H1 (cell line): Measurements from ENCODE around the gene RASSF4. TPM values are rescaled to one million over a fixed set of nuclear protein-coding genes. Genes with fewer than 3 reads are reported as not detected.

Experiments
- CTCF ChIA-PET: fragments of 300-600 bp; sonication (Branson Sonifier 250); formaldehyde crosslinking; loops from one replicate; lab custom pipeline; 2021; ENCODE audit not compliant: partially characterized antibody; lab: Charles Lee
- POLR2A ChIA-PET: fragments of 300-600 bp; sonication (Branson Sonifier 250); formaldehyde crosslinking; loops from one replicate; lab custom pipeline; 2021; ENCODE audit warnings: inconsistent platforms; ENCODE audit not compliant: partially characterized antibody; lab: Charles Lee
- DNase-seq, 2 experiments: peaks; one replicate each; pipeline versions ENCODE4 v3.0.0 to v3.0.0-alpha.2; 2010 to 2022; ENCODE audit warnings: low spot score in 2 of 2, low read depth in 1 of 2, mixed read lengths in 1 of 2
- FAIRE-seq: peaks from 2 replicates; lab custom pipeline; 2011; peaks lifted over from hg19 to GRCh38; lab: Jason Lieb, UNC
- H2AFZ ChIP-seq: 2 replicates; pipeline ENCODE4 v1.8.1; 2012; ENCODE audit warnings: low read length, inconsistent platforms
- H2AK5ac ChIP-seq: 2 replicates; pipeline ENCODE4 v1.6.1; 2013; ENCODE audit warnings: low read depth, low read length
- H2BK120ac ChIP-seq: replicated peaks from 2 replicates; pipeline ENCODE3; 2013; ENCODE audit warnings: low read depth, low read length, inconsistent platforms
- H2BK12ac ChIP-seq: 2 replicates; pipeline ENCODE4 v1.6.1; 2013; ENCODE audit warnings: low read depth, low read length
- H2BK15ac ChIP-seq: 2 replicates; pipeline ENCODE4 v1.6.1; 2013; ENCODE audit warnings: low read length
- H2BK20ac ChIP-seq: 2 replicates; pipeline ENCODE4 v1.6.1; 2013; ENCODE audit warnings: low read length
- H2BK5ac ChIP-seq: 2 replicates; pipeline ENCODE4 v1.6.1; 2013; ENCODE audit warnings: low read depth, low read length
- H3K14ac ChIP-seq: 2 replicates; pipeline ENCODE4 v1.6.1; 2013; ENCODE audit warnings: inconsistent platforms; ENCODE audit not compliant: insufficient read length
- H3K18ac ChIP-seq: 2 replicates; pipeline ENCODE4 v1.6.1; 2013; ENCODE audit warnings: low read length; ENCODE audit errors: extremely low read depth
- H3K23ac ChIP-seq: 2 replicates; pipeline ENCODE4 v1.6.1; 2013; ENCODE audit warnings: inconsistent platforms; ENCODE audit not compliant: insufficient read length
- H3K23me2 ChIP-seq: 2 replicates; pipeline ENCODE4 v1.6.1; 2013; ENCODE audit warnings: low read depth, low read length
- H3K27ac ChIP-seq: 2 replicates; pipeline ENCODE4 v1.6.1; 2011; ENCODE audit warnings: low read depth, low read length, inconsistent platforms
- H3K27me3 ChIP-seq, 4 experiments: replicated peaks in 1 of 4; 1 replicate in 1 of 4; 2 replicates in 3 of 4; pipeline versions ENCODE4 v1.6.1 to v1.8.1; 2011 to 2013; ENCODE audit warnings: low read length in 3 of 4, mild to moderate bottlenecking in 3 of 4, inconsistent platforms in 2 of 4, mixed read lengths in 2 of 4, moderate library complexity in 1 of 4; ENCODE audit not compliant: control insufficient read depth in 3 of 4, insufficient read depth in 3 of 4; ENCODE audit errors: extremely low read depth in 1 of 4
- H3K36me3 ChIP-seq, 4 experiments: 2 replicates each; pipeline versions ENCODE4 v1.6.1 to v1.8.1; 2011 to 2013; ENCODE audit warnings: mild to moderate bottlenecking in 4 of 4, low read length in 3 of 4, moderate library complexity in 2 of 4, control low read depth in 1 of 4, inconsistent platforms in 1 of 4; ENCODE audit not compliant: insufficient read depth in 4 of 4, control insufficient read depth in 2 of 4
- H3K4ac ChIP-seq: replicated peaks from 2 replicates; pipeline ENCODE3; 2013; ENCODE audit warnings: low read length, low read depth, mixed read lengths, inconsistent platforms; ENCODE audit not compliant: insufficient read length
- H3K4me1 ChIP-seq, 4 experiments: replicated peaks in 1 of 4; 1 replicate in 1 of 4; 2 replicates in 3 of 4; pipeline versions ENCODE4 v1.6.1 to v1.8.1; 2011 to 2013; ENCODE audit warnings: low read length in 3 of 4, inconsistent platforms in 2 of 4, mixed read lengths in 1 of 4; ENCODE audit not compliant: insufficient read depth in 4 of 4, control insufficient read depth in 3 of 4
- H3K4me2 ChIP-seq, 2 experiments: 2 replicates each; pipeline versions ENCODE4 v1.6.1 to v1.8.1; 2011 to 2013; ENCODE audit warnings: low read depth in 2 of 2, low read length in 2 of 2, control low read depth in 1 of 2, inconsistent platforms in 1 of 2, mild to moderate bottlenecking in 1 of 2; ENCODE audit not compliant: insufficient read depth in 1 of 2
- H3K4me3 ChIP-seq, 4 experiments: fragments of 200-600, 300-600 bp in 1 of 4; sonication (generic), shearing (Covaris generic), sonication (Bioruptor Twin) in 1 of 4; 2 replicates each; pipeline versions ENCODE4 v1.5.1 to v1.8.1; 2011 to 2016; ENCODE audit warnings: low read length in 4 of 4, low read depth in 3 of 4, control low read depth in 2 of 4, inconsistent platforms in 2 of 4, mild to moderate bottlenecking in 2 of 4, mixed read lengths in 1 of 4, moderate library complexity in 1 of 4; ENCODE audit not compliant: insufficient read depth in 2 of 4; ENCODE audit errors: extremely low read depth in 1 of 4
- H3K56ac ChIP-seq: replicated peaks from 2 replicates; pipeline ENCODE3; 2013; ENCODE audit warnings: low read depth, mild to moderate bottlenecking, mixed read lengths, low read length, inconsistent platforms; ENCODE audit not compliant: insufficient read length
- H3K79me1 ChIP-seq: 2 replicates; pipeline ENCODE4 v1.6.1; 2013; ENCODE audit warnings: low read depth, low read length, control low read depth
- H3K79me2 ChIP-seq, 2 experiments: 2 replicates each; pipeline versions ENCODE4 v1.6.1 to v1.8.1; 2012 to 2013; ENCODE audit warnings: low read length in 2 of 2, mild to moderate bottlenecking in 2 of 2, inconsistent platforms in 1 of 2; ENCODE audit not compliant: insufficient read depth in 2 of 2, control insufficient read depth in 1 of 2
- H3K9ac ChIP-seq, 4 experiments: replicated peaks in 1 of 4; 1 replicate in 1 of 4; 2 replicates in 3 of 4; pipeline versions ENCODE4 v1.6.1 to v1.8.1; 2011 to 2013; ENCODE audit warnings: low read depth in 3 of 4, low read length in 3 of 4, control low read depth in 2 of 4, mild to moderate bottlenecking in 2 of 4, moderate library complexity in 2 of 4, inconsistent platforms in 1 of 4; ENCODE audit errors: extremely low read depth in 1 of 4
- H3K9me3 ChIP-seq, 2 experiments: 2 replicates each; pipeline versions ENCODE4 v1.6.1 to v1.8.1; 2012 to 2013; ENCODE audit warnings: mild to moderate bottlenecking in 2 of 2, moderate library complexity in 2 of 2, control low read depth in 1 of 2, inconsistent platforms in 1 of 2, low read depth in 1 of 2, low read length in 1 of 2, mixed read lengths in 1 of 2; ENCODE audit not compliant: insufficient read depth in 2 of 2
- H4K20me1 ChIP-seq, 2 experiments: replicated peaks in 1 of 2; 2 replicates each; pipeline versions ENCODE3 to v1.8.1; 2011 to 2013; ENCODE audit warnings: inconsistent platforms in 2 of 2, low read length in 2 of 2, mild to moderate bottlenecking in 1 of 2; ENCODE audit not compliant: insufficient read depth in 2 of 2, control insufficient read depth in 1 of 2
- H4K5ac ChIP-seq: 2 replicates; pipeline ENCODE4 v1.6.1; 2013; ENCODE audit warnings: low read length, low read depth, mixed read lengths, inconsistent platforms; ENCODE audit not compliant: insufficient read length
- H4K8ac ChIP-seq: 2 replicates; pipeline ENCODE4 v1.8.0; 2013; ENCODE audit warnings: mild to moderate bottlenecking, moderate library complexity, low read length, inconsistent platforms; ENCODE audit not compliant: insufficient read depth; ENCODE audit errors: extremely low read depth
- H4K91ac ChIP-seq: replicated peaks from 2 replicates; pipeline ENCODE3; 2013; ENCODE audit warnings: low read length, mixed read lengths, inconsistent platforms; ENCODE audit not compliant: insufficient read length
- BRCA1 ChIP-seq: IDR thresholded peaks from 2 replicates; pipeline ENCODE4 v1.6.1; 2012; ENCODE audit warnings: low read depth, low read length, improper control_type of control experiment
- GABPA ChIP-seq: IDR thresholded peaks from 2 replicates; pipeline ENCODE4 v1.6.1; 2011; ENCODE audit warnings: mild to moderate bottlenecking, low read length, moderate library complexity, borderline replicate concordance; ENCODE audit not compliant: insufficient read depth
- GTF2F1 ChIP-seq: IDR thresholded peaks from 2 replicates; pipeline ENCODE4 v1.6.1; 2012; ENCODE audit warnings: low read depth, low read length, improper control_type of control experiment, borderline replicate concordance
- KDM4A ChIP-seq: IDR thresholded peaks from one replicate; pipeline ENCODE4 v1.7.1; 2012; ENCODE audit warnings: low read depth, mild to moderate bottlenecking, moderate library complexity, low read length, inconsistent platforms; ENCODE audit not compliant: severe bottlenecking
- RNF2 ChIP-seq: fragments of 200-900, 300-1000 bp; sonication (generic); IDR thresholded peaks from 2 replicates; pipeline ENCODE4 v1.7.1; 2016; ENCODE audit warnings: borderline replicate concordance, low read depth, mild to moderate bottlenecking, antibody characterized with exemption, low read length; ENCODE audit not compliant: poor library complexity, severe bottlenecking; ENCODE audit errors: missing control alignments
- SIN3A ChIP-seq, 2 experiments: IDR thresholded peaks in 1 of 2; conservative IDR thresholded peaks in 1 of 2; 2 replicates each; pipeline ENCODE4 v1.6.1; 2011 to 2012; ENCODE audit warnings: low read length in 2 of 2, improper control_type of control experiment in 1 of 2, low read depth in 1 of 2, mild to moderate bottlenecking in 1 of 2
- YY1 ChIP-seq: IDR thresholded peaks from 2 replicates; pipeline ENCODE4 v1.6.1; 2011; ENCODE audit warnings: low read depth, mild to moderate bottlenecking, low read length
- WGBS, 2 experiments: shearing (Covaris generic) in 1 of 2; methylation state at CpG; one replicate each; pipeline versions ENCODE4 v1.1.6 to v1.1.7; 2013 to 2015; ENCODE audit warnings: low lambda C conversion rate in 2 of 2, mixed read lengths in 2 of 2, inconsistent platforms in 1 of 2, low coverage in 1 of 2, missing lambda C conversion rate in 1 of 2; ENCODE audit not compliant: insufficient replicate concordance in 2 of 2, insufficient coverage in 1 of 2, insufficient read length in 1 of 2; ENCODE audit errors: extremely low coverage in 1 of 2, missing lambda C conversion rate in 1 of 2; 5-methylcytosine and 5-hydroxymethylcytosine counted together
- polyA plus RNA-seq, 7 experiments: library from polyadenylated mRNA; depleted of rRNA in 3 of 7; stranded (reverse) in 5 of 7; unstranded in 2 of 7; fragments of >200 nt in 5 of 7; fragments of 200-250 nt in 2 of 7; gene quantifications; 1 replicate in 5 of 7; 2 replicates in 1 of 7; 4 replicates in 1 of 7; pipeline versions ENCODE4 v1.2.1 to v1.2.3, GENCODE V29; 2011 to 2013; ENCODE audit warnings: missing spikeins in 2 of 7, mixed read lengths in 2 of 7
- total RNA-seq: library from RNA; stranded (reverse); fragmentation: NEBNext Ultra II Directional; extraction: Animal tissue kit (Norgen Biotek cat#: 25700); gene quantifications from 2 replicates; pipeline ENCODE4 v1.2.1, GENCODE V29; 2021
- TF ChIP-seq, protein P1 (sequence below): IDR thresholded peaks from 2 replicates; pipeline ENCODE4 v1.6.1; 2012; ENCODE audit warnings: inconsistent platforms
- TF ChIP-seq, protein P2 (sequence below): IDR thresholded peaks from 2 replicates; pipeline ENCODE4 v1.6.1; 2012; ENCODE audit warnings: inconsistent platforms
- TF ChIP-seq, protein P3 (sequence below): IDR thresholded peaks from 2 replicates; pipeline ENCODE4 v1.6.1; 2012; ENCODE audit warnings: low read length, inconsistent platforms

The RASSF4 gene
- total and polyA plus RNA-seq, 2 of the 8 experiments (the other 6 are each of a cell fraction or from before 2014, with no cell fraction given): 14.3 to 14.5 TPM

DNA sequence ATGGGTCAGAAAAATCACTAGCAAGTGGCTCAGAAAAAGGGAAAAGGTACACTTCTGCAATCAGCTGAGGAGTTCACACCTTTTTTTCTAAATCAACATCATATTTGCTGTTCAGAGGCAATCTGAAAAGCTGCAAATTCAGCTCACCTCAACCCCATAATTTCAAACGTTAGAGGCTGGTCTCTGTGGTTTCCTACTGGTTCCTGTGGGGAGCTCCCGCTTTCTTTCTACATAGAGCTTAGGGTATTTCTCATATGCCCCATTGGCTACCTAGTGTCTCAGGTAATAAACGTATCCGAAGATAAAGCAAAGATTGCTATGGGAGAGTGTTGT lies 35.9 kb downstream of the RASSF4 start:
- H3K23ac ChIP-seq: no peak overlapping the region
- peaks cover 7 to 27% (median 14%) of the 10 kb centered on the region in 4 experiments; a peak in 6 of 7 replicates for H3K4me1 ChIP-seq
- no peaks in the 10 kb centered on the region; the same call in 1 of the 2 replicates for H3K79me1 ChIP-seq
- ChIA-PET CTCF (interaction anchor here (0.8 to 8.7 kb wide), 7 partner anchors 10 to 67 kb away, joined by 3 to 84 read pairs (median 4); partner anchors contain the start of gene DEPP1), POLR2A (interaction anchor here (1.3 to 1.7 kb wide), 3 partner anchors 8 to 20 kb away, joined by 3 to 4 read pairs (median 4); no protein-coding TSS in a partner anchor)
- H2BK15ac ChIP-seq: no peak overlapping the region
- no peak overlapping the region for H2BK12ac ChIP-seq
- H2AFZ ChIP-seq: no peak overlapping the region
- H4K20me1 ChIP-seq: no peaks in the 10 kb centered on the region
- no peak overlapping the region for H4K5ac ChIP-seq
- no peak overlapping the region for H4K8ac ChIP-seq
- H3K9ac ChIP-seq: no peak overlapping the region
- H2BK5ac ChIP-seq: no peak overlapping the region
- no peak overlapping the region for H2AK5ac ChIP-seq
- H3K56ac ChIP-seq: no peak overlapping the region
- DNase-seq (no peak), FAIRE-seq (no peak)
- no peak overlapping the region for H2BK20ac ChIP-seq
- no peak overlapping the region for H3K4me3 ChIP-seq
- H3K23me2 ChIP-seq: no peaks in the 10 kb centered on the region
- no peak overlapping the region for H3K18ac ChIP-seq
- H3K27me3 ChIP-seq: peaks cover 0 to 4% (median 4%) of the 10 kb centered on the region in 4 experiments; a peak in 6 of 7 replicates
- no peak overlapping the region for H2BK120ac ChIP-seq
- no peak overlapping the region for H3K27ac ChIP-seq
- H3K4ac ChIP-seq: no peak overlapping the region
- H3K36me3 ChIP-seq: peaks cover 0 to 3% (median 0%) of the 10 kb centered on the region in 4 experiments; a peak in 1 of 8 replicates
- WGBS, 2 experiments: 91% methylated on average over 4 of the region's 4 CpGs; no CpG with 5 or more reads in 1 of the 2 experiments
- no peak overlapping the region for H4K91ac ChIP-seq
- no peaks in the 10 kb centered on the region for H3K79me2 ChIP-seq
- no peaks in the 10 kb centered on the region for H3K9me3 ChIP-seq
- no peak overlapping the region for H3K4me2 ChIP-seq
- H3K14ac ChIP-seq: no peak overlapping the region
- TF ChIP-seq GTF2F1: no peak
- TF ChIP-seq, protein P1, sequence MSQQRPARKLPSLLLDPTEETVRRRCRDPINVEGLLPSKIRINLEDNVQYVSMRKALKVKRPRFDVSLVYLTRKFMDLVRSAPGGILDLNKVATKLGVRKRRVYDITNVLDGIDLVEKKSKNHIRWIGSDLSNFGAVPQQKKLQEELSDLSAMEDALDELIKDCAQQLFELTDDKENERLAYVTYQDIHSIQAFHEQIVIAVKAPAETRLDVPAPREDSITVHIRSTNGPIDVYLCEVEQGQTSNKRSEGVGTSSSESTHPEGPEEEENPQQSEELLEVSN: no peak
- TF ChIP-seq GABPA: no peak
- TF ChIP-seq YY1: no peak
- no peak for TF ChIP-seq SIN3A (conservative IDR thresholded peaks at IDR 0.05 in 1 of 2, IDR thresholded peaks at IDR 0.05 in 1 of 2; ENCODE audit: low read depth in 1 of 2, low read length in 2 of 2)
- no peak for TF ChIP-seq BRCA1
- TF ChIP-seq KDM4A: no peak
- no peak for TF ChIP-seq RNF2
- TF ChIP-seq, protein P2, sequence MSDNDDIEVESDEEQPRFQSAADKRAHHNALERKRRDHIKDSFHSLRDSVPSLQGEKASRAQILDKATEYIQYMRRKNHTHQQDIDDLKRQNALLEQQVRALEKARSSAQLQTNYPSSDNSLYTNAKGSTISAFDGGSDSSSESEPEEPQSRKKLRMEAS: no peak
- TF ChIP-seq, protein P3, sequence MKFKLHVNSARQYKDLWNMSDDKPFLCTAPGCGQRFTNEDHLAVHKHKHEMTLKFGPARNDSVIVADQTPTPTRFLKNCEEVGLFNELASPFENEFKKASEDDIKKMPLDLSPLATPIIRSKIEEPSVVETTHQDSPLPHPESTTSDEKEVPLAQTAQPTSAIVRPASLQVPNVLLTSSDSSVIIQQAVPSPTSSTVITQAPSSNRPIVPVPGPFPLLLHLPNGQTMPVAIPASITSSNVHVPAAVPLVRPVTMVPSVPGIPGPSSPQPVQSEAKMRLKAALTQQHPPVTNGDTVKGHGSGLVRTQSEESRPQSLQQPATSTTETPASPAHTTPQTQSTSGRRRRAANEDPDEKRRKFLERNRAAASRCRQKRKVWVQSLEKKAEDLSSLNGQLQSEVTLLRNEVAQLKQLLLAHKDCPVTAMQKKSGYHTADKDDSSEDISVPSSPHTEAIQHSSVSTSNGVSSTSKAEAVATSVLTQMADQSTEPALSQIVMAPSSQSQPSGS: no peak
